H9 (cell line): ENCODE measurements around the gene LRR1. TPM values are rescaled to one million over a fixed set of nuclear protein-coding genes. Genes with fewer than 3 reads are reported as not detected.

Experiments used
- DNase-seq: peaks from one replicate; pipeline ENCODE4 v3.0.0-alpha.2; 2017
- H2AFZ ChIP-seq: one replicate; pipeline ENCODE4 v1.6.1; 2013; ENCODE audit warnings: mild to moderate bottlenecking, low read length, control low read depth, moderate library complexity
- H2AK5ac ChIP-seq: 2 replicates; pipeline ENCODE4 v1.6.1; 2013; ENCODE audit warnings: low read length, control low read depth, mixed read lengths; ENCODE audit not compliant: insufficient read length
- H2BK120ac ChIP-seq: one replicate; pipeline ENCODE4 v1.6.1; 2013; ENCODE audit warnings: low read depth, mild to moderate bottlenecking, low read length, control low read depth, inconsistent platforms; ENCODE audit not compliant: poor library complexity, severe bottlenecking
- H2BK12ac ChIP-seq: 2 replicates; pipeline ENCODE4 v1.6.1; 2013; ENCODE audit warnings: low read length, control low read depth, mixed read lengths, low read depth; ENCODE audit not compliant: insufficient read length
- H2BK15ac ChIP-seq: 2 replicates; pipeline ENCODE4 v1.6.1; 2013; ENCODE audit warnings: low read depth, low read length, control low read depth
- H2BK20ac ChIP-seq: one replicate; pipeline ENCODE4 v1.6.1; 2013; ENCODE audit warnings: low read depth, mild to moderate bottlenecking, low read length, control low read depth, inconsistent platforms; ENCODE audit not compliant: poor library complexity, severe bottlenecking
- H2BK5ac ChIP-seq: 2 replicates; pipeline ENCODE4 v1.6.1; 2013; ENCODE audit warnings: low read length, control low read depth, mixed read lengths; ENCODE audit not compliant: insufficient read length
- H3K14ac ChIP-seq: 2 replicates; pipeline ENCODE4 v1.6.1; 2013; ENCODE audit warnings: low read length, control low read depth; ENCODE audit not compliant: insufficient read depth
- H3K18ac ChIP-seq: 2 replicates; pipeline ENCODE4 v1.6.1; 2013; ENCODE audit warnings: low read depth, mild to moderate bottlenecking, mixed read lengths, low read length, control low read depth; ENCODE audit not compliant: insufficient read length
- H3K23ac ChIP-seq: 2 replicates; pipeline ENCODE4 v1.6.1; 2013; ENCODE audit warnings: low read length, control low read depth, mixed read lengths, low read depth; ENCODE audit not compliant: insufficient read length
- H3K23me2 ChIP-seq: 2 replicates; pipeline ENCODE4 v1.6.1; 2013; ENCODE audit warnings: low read depth, mild to moderate bottlenecking, mixed read lengths, low read length, control low read depth; ENCODE audit not compliant: insufficient read length, poor library complexity, severe bottlenecking
- H3K27ac ChIP-seq: 2 replicates; pipeline ENCODE4 v1.5.1; 2013; ENCODE audit warnings: low read length, control low read depth, mixed read lengths, low read depth; ENCODE audit not compliant: insufficient read length
- H3K27me3 ChIP-seq: 2 replicates; pipeline ENCODE4 v1.6.1; 2013; ENCODE audit warnings: low read length, control low read depth, inconsistent platforms; ENCODE audit not compliant: insufficient read depth
- H3K4ac ChIP-seq: 2 replicates; pipeline ENCODE4 v1.6.1; 2013; ENCODE audit warnings: low read depth, mild to moderate bottlenecking, control low read depth, inconsistent platforms, low read length, moderate library complexity
- H3K4me1 ChIP-seq: 2 replicates; pipeline ENCODE4 v1.6.1; 2013; ENCODE audit warnings: low read length, control low read depth, inconsistent platforms; ENCODE audit not compliant: insufficient read depth
- H3K4me2 ChIP-seq: 2 replicates; pipeline ENCODE4 v1.6.1; 2013; ENCODE audit warnings: low read length, control low read depth, mixed read lengths; ENCODE audit not compliant: insufficient read length, insufficient read depth
- H3K56ac ChIP-seq: 2 replicates; pipeline ENCODE4 v1.6.1; 2013; ENCODE audit warnings: low read depth, mild to moderate bottlenecking, mixed read lengths, low read length, control low read depth; ENCODE audit not compliant: insufficient read length
- H3K79me1 ChIP-seq: 2 replicates; pipeline ENCODE4 v1.6.1; 2013; ENCODE audit warnings: low read depth, mild to moderate bottlenecking, moderate library complexity, low read length, control low read depth, inconsistent platforms; ENCODE audit not compliant: insufficient read depth, poor library complexity, severe bottlenecking
- H3K79me2 ChIP-seq: 2 replicates; pipeline ENCODE4 v1.6.1; 2013; ENCODE audit warnings: low read length, control low read depth, inconsistent platforms; ENCODE audit not compliant: insufficient read depth
- H3K9ac ChIP-seq: 2 replicates; pipeline ENCODE4 v1.6.1; 2013; ENCODE audit warnings: low read length, control low read depth, mixed read lengths; ENCODE audit not compliant: insufficient read length; ENCODE audit errors: extremely low read depth
- H3K9me3 ChIP-seq: one replicate; pipeline ENCODE4 v1.6.1; 2013; ENCODE audit warnings: low read depth, low read length, inconsistent platforms; ENCODE audit not compliant: control insufficient read depth
- H3T11ph ChIP-seq: one replicate; pipeline ENCODE4 v1.6.1; 2013; ENCODE audit warnings: mild to moderate bottlenecking, low read length, control low read depth, inconsistent platforms
- H4K20me1 ChIP-seq: one replicate; pipeline ENCODE4 v1.6.1; 2013; ENCODE audit not compliant: control insufficient read depth, insufficient read length, insufficient read depth
- H4K5ac ChIP-seq: 2 replicates; pipeline ENCODE4 v1.6.1; 2013; ENCODE audit warnings: low read depth, mild to moderate bottlenecking, mixed read lengths, low read length, control low read depth; ENCODE audit not compliant: insufficient read length
- H4K8ac ChIP-seq: replicated peaks from 2 replicates; pipeline ENCODE4 v1.6.1; 2013; ENCODE audit warnings: low read length, control low read depth, mixed read lengths, low read depth; ENCODE audit not compliant: insufficient read length
- H4K91ac ChIP-seq: 2 replicates; pipeline ENCODE4 v1.6.1; 2013; ENCODE audit warnings: low read depth, mild to moderate bottlenecking, moderate library complexity, mixed read lengths, low read length, control low read depth; ENCODE audit not compliant: insufficient read length
- H3K27ac Mint-ChIP-seq, 3 experiments: 2 replicates in 2 of 3; 3 replicates in 1 of 3; pipeline ENCODE4 v1.8.0; 2020 to 2021; ENCODE audit warnings: mixed read lengths in 3 of 3, mild to moderate bottlenecking in 1 of 3, moderate library complexity in 1 of 3
- H3K27me3 Mint-ChIP-seq: 2 replicates; pipeline ENCODE4 v1.8.0; 2021; ENCODE audit warnings: low read depth, mild to moderate bottlenecking, moderate library complexity, mixed read lengths
- H3K36me3 Mint-ChIP-seq, 3 experiments: 2 replicates in 2 of 3; 3 replicates in 1 of 3; pipeline ENCODE4 v1.8.0; 2020 to 2021; ENCODE audit warnings: low read depth in 3 of 3, mixed read lengths in 3 of 3; ENCODE audit not compliant: insufficient read depth in 1 of 3
- H3K4me1 Mint-ChIP-seq, 2 experiments: 2 replicates each; pipeline ENCODE4 v1.8.0; 2020; ENCODE audit warnings: mixed read lengths in 2 of 2
- H3K4me3 Mint-ChIP-seq, 2 experiments: 2 replicates in 1 of 2; 3 replicates in 1 of 2; pipeline ENCODE4 v1.8.0; 2020 to 2021; ENCODE audit warnings: mild to moderate bottlenecking in 2 of 2, mixed read lengths in 2 of 2, moderate library complexity in 1 of 2
- H3K9me3 Mint-ChIP-seq, 2 experiments: 2 replicates in 1 of 2; 3 replicates in 1 of 2; pipeline ENCODE4 v1.8.0; 2020; ENCODE audit warnings: mild to moderate bottlenecking in 2 of 2, mixed read lengths in 2 of 2, moderate library complexity in 1 of 2
- WGBS: extraction: QIAGEN DNeasy Blood & Tissue Kit; methylation state at CpG from one replicate; pipeline ENCODE4 v1.1.7; 2013; ENCODE audit warnings: missing lambda C conversion rate, low lambda C conversion rate, mixed read lengths; ENCODE audit not compliant: insufficient read length; ENCODE audit errors: extremely low coverage; 5-methylcytosine and 5-hydroxymethylcytosine counted together
- total RNA-seq: library from RNA; stranded (reverse); gene quantifications from 2 replicates; pipeline ENCODE4 v1.2.1, GENCODE V29; 2021
- TF ChIP-seq, protein P1 (sequence below): fragments of 200-600 bp; sonication (generic); conservative IDR thresholded peaks from 3 replicates; pipeline ENCODE4 v1.8.0; 2021; ENCODE audit warnings: antibody characterized with exemption, mild to moderate bottlenecking

The LRR1 gene
- total RNA-seq, 1 experiment from 2014 or later: 38.6 TPM

DNA sequence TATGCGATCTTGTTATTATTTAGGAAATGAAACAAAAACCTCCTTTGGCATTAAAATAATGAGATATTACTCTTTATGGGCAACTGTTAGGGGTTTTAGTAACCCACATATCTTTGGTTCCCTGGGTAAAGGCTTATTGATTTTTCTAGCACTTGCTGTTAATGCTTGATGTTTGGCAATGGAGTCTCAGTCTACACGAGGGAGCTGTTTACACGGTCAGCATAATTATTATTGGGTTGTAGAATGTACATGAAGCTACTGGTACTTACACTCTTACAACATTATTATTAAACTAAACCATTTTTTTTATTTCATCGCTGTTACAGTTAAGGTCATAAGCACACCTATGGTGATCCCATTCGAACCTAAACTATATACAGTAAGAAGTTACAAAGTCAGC is 24.7 kb upstream of the LRR1 start:
- Histone ChIP-seq H3K23ac (no peak overlapping the region), H3K23me2 (no peaks in the 10 kb centered on the region), H4K91ac (no peak overlapping the region), H3T11ph (no peak overlapping the region), H3K14ac (no peak overlapping the region), H2BK12ac (no peak overlapping the region), H3K79me2 (no peaks in the 10 kb centered on the region), H4K5ac (no peak overlapping the region), H2BK5ac (no peak overlapping the region), H2AFZ (no peak overlapping the region), H2BK15ac (no peak overlapping the region), H4K8ac (no peak overlapping the region), H2BK120ac (no peak overlapping the region), H2AK5ac (no peak overlapping the region), H2BK20ac (no peak overlapping the region), H3K9ac (no peak overlapping the region), H3K9me3 (no peaks in the 10 kb centered on the region), H3K18ac (no peak overlapping the region), H3K4me2 (no peak overlapping the region), H3K4ac (no peak overlapping the region), H3K56ac (no peak overlapping the region), H3K27me3 (no peaks in the 10 kb centered on the region), H3K79me1 (no peaks in the 10 kb centered on the region), H3K4me1 (no peaks in the 10 kb centered on the region), H3K27ac (no peak overlapping the region), H4K20me1 (no peaks in the 10 kb centered on the region)
- peaks cover 52 to 54% (median 53%) of the 10 kb centered on the region in 3 experiments for H3K36me3 Mint-ChIP-seq
- no peak overlapping the region for H3K27ac Mint-ChIP-seq
- no peak for DNase-seq
- H3K4me1 Mint-ChIP-seq: peaks cover 0 to 6% of the 10 kb centered on the region in 2 experiments; a peak in 2 of 4 replicates
- TF ChIP-seq, protein P1, sequence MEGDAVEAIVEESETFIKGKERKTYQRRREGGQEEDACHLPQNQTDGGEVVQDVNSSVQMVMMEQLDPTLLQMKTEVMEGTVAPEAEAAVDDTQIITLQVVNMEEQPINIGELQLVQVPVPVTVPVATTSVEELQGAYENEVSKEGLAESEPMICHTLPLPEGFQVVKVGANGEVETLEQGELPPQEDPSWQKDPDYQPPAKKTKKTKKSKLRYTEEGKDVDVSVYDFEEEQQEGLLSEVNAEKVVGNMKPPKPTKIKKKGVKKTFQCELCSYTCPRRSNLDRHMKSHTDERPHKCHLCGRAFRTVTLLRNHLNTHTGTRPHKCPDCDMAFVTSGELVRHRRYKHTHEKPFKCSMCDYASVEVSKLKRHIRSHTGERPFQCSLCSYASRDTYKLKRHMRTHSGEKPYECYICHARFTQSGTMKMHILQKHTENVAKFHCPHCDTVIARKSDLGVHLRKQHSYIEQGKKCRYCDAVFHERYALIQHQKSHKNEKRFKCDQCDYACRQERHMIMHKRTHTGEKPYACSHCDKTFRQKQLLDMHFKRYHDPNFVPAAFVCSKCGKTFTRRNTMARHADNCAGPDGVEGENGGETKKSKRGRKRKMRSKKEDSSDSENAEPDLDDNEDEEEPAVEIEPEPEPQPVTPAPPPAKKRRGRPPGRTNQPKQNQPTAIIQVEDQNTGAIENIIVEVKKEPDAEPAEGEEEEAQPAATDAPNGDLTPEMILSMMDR: no peak
- no peaks in the 10 kb centered on the region for H3K27me3 Mint-ChIP-seq
- H3K9me3 Mint-ChIP-seq: peaks cover 5 to 8% of the 10 kb centered on the region in 2 experiments; a peak in 4 of 5 replicates
- WGBS: no CpG with 5 or more reads among the region's 5 CpGs
- no peak overlapping the region for H3K4me3 Mint-ChIP-seq
